Right kidney (tissue), 1 donor: Measurements from ENCODE around the gene ADSS1.
A peak's percentile ranks its signal among the peaks of the same experiment; 100 is the strongest.
"Not testable (repeated sequence)": the region's sequence is repeated elsewhere in the genome, so short reads cannot be mapped to it uniquely, and the experiment has no call there.

Source experiments
- DNase-seq: peaks from one replicate; pipeline ENCODE4 v3.0.0-alpha.2; 2016

The ADSS1 gene

DNA sequence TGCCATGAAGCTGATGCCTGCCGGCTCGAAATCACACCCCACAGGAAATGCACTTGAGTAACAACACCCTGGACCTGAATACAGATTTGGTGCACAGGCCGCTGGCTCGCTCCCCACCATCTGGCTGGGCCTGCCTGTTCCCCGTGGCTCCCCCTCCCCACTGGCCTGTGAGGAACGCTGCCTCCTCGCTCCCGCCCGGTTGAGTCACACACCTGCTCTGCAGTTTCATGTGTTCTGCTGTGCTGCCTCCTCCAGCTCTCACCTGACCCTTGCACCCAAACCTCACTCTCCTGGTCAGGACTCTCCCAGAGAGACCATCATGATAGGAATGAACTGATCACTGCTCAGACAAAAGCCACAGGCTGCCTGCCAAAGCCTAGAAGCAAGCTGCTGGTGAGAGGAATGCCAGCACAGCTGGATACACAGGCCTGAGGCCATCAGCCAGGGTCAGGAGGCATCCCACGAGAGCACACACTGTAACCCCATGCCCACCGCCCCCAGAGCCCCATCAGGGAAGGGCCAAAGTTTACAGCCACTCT is 25.2 kb downstream of the ADSS1 start:
- DNase-seq, result peak; percentile 43

GRCh38 chr14:104750056-104750752 is 26.2 kb downstream of the ADSS1 start:
- DNase-seq, result no peak

DNA sequence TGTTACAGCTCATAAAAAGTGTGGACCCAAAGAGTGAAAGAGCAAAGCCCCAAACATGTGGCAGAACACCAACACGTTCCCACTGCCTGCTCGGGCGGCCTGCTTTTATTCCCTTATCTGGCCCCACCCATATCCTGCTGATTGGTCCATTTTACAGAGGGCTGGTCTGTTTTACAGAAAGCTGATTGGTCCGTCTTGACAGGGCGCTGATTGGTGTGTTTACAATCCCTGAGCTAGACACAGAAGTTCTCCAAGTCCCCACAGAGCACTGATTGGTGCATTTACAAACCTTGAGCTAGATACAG is 26.7 kb downstream of the ADSS1 start:
- DNase-seq, result not testable (repeated sequence)

- no peak for DNase-seq
Observed at GRCh38 chr14:104751539-104752422, 27.8 kb downstream of the ADSS1 start.

DNA sequence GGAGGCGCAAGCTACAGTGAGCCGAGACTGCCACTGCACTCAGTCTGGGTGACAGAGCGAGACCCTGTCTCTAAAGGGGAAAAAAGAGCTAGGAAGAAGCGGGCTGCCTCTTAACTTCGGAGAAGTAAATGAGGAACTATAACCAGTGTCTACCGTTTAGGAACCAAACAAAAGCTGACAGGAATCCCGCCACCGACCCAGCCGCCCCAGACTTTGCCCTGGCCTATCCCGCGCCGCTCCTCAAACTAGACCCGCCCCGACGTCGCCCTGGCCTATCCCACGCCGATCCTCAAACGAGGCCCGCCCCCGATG is 28.4 kb downstream of the ADSS1 start:
- DNase-seq, result no peak

DNA sequence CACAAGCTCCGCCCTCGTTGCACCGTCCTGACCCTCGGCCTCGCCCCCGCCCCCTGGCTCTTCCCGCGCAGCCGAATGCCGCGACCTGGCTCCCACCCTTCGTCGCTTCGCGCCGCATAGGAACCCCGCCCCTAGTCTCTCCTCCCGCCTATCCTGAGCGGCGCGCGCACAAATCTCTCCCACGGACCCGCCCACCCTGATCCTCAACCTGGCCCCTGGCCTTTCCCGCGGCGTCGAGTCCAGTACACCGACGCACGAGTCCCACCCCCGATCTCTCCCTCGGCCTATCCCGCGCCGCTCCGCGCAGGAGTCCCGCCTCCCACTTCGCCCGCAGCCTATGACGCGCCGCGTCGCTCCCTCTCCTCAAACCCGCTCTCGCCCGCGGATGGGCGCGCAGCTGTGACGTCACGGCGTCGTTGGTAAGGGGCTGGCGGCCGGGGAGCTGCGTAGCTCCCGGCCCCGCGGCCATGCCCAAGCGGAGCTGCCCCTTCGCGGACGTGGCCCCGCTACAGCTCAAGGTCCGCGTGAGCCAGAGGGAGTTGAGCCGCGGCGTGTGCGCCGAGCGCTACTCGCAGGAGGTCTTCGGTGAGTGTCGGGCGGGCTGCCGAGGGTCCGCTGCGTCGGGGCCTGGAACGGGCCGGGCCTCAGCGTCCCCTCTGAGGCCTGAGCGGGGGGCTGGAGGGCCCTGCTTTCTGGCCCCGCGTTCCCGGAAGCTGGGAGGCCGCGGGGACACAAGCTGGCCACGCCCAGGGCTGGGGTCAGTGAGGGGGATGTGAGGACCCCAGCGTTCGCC is 28.9 kb downstream of the ADSS1 start, which contains the start of gene SIVA1:
SIVA1 (plus strand) TSS at position 413 of the 793 bp plus-strand sequence; CDS start at position 468, 55 bp downstream.
- DNase-seq, result peak; percentile 96

GRCh38 chr14:104753528-104754212 is 29.6 kb downstream of the ADSS1 start:
- peak; percentile 44 for DNase-seq

DNA sequence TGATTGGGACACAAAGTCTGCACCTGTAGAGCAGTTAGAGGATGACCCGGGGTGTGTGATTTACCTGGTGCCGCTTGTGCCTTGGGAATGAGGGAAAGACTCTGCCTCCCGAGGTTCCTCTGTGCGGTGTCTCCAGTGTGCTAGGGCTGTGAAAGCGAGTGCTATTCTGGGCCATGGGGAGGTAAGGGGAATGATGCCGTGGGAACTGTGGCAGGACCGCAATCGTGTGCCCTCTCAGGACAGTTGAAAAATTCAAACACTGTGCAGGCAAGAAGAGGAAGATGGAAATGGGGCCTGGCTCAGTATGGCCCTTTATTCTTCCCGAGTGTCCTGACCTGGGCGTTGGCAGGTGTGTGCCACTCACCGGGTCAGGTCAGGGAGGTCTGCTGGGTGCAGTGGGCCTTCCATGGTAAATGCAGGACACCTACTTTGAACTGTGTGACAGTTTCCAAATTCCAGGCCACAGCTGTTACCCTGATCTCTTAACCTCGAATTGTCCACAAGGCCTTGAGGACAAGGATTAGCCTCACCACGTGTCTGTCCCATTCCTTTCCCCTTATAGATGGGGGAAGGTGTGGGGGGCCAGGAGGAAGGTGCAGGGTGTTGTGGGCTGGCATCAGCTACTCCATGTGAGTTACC is 30.3 kb downstream of the ADSS1 start:
- DNase-seq, result no peak

DNA sequence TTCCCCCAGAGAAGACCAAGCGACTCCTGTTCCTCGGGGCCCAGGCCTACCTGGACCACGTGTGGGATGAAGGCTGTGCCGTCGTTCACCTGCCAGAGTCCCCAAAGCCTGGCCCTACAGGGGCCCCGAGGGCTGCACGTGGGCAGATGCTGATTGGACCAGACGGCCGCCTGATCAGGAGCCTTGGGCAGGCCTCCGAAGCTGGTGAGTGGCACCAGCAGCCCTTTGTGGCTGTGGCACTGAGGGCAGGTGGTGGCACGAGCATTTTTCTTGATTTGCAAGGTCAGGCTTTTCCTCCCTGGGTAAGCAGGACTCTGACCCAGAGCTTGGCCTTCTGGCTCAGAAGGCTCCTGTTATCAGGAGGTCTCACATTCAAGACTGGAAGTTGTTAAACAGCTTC is 31.6 kb downstream of the ADSS1 start:
- DNase-seq, result no peak

DNA sequence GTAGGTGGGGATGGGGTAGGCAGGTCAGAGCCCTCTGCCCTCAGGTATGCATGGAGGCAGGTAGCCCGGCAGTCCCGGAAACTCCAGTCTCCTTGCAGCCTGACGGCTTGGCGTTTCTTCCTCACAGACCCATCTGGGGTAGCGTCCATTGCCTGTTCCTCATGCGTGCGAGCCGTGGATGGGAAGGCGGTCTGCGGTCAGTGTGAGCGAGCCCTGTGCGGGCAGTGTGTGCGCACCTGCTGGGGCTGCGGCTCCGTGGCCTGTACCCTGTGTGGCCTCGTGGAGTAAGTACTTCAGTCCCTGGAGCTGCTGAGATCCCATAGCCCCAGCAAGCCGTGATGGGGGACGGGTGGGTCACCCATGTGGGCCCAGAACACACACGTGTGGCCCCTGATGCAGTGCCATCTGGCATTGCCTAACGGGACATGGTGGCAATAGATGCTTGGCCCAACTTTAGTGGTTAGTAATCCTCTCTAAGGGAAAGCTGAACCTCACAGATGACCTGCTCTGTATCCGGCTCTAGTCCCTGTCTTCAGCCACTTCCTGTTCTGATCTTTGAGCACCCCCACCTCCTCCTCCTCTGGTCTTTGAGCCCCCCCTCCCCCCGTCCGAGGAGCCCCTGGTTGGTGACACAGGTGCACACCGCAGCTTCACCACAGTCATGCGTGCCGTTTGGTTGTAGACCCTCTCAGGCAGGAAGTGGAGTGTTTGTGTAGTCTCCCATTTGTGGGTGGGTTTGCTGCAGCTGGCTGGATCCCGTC is 32.6 kb downstream of the ADSS1 start:
- no peak for DNase-seq

- no peak for DNase-seq
Observed at GRCh38 chr14:104757238-104757585, 33.2 kb downstream of the ADSS1 start.

DNA sequence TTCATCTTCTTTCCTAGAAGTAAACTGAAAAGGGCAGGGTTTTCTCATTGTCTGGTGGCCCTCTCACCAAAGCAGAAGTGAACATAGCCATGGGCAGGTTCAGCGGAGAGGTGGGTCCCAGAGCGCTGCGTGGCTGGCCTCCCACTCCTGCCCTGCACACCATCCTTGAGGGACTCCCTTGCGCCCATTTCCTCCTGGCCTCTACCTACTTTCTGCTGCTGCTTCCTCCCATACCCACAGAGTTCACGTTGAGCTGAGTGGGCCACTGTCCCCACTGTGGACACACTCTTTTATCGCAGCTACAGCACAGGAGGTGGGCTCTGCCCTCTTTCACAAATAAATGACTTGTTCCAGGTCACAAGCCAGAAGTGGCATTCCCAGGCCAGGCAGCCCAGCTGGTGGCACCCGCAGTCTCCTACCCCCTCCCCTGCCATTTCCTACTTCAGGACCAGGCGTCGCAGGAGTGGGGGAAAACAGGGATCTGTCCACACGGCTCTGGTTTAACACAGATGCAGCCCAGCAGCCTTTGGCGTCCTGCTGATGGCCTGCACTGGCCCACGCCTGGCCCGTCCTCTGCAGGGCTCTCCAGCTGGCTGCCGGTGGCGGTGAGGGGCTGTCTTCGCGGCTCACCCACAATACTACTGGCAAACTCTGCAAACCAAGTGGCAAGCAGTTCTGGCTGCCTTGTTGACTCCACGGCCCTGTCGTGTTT is 33.8 kb downstream of the ADSS1 start:
- DNase-seq, result no peak

DNA sequence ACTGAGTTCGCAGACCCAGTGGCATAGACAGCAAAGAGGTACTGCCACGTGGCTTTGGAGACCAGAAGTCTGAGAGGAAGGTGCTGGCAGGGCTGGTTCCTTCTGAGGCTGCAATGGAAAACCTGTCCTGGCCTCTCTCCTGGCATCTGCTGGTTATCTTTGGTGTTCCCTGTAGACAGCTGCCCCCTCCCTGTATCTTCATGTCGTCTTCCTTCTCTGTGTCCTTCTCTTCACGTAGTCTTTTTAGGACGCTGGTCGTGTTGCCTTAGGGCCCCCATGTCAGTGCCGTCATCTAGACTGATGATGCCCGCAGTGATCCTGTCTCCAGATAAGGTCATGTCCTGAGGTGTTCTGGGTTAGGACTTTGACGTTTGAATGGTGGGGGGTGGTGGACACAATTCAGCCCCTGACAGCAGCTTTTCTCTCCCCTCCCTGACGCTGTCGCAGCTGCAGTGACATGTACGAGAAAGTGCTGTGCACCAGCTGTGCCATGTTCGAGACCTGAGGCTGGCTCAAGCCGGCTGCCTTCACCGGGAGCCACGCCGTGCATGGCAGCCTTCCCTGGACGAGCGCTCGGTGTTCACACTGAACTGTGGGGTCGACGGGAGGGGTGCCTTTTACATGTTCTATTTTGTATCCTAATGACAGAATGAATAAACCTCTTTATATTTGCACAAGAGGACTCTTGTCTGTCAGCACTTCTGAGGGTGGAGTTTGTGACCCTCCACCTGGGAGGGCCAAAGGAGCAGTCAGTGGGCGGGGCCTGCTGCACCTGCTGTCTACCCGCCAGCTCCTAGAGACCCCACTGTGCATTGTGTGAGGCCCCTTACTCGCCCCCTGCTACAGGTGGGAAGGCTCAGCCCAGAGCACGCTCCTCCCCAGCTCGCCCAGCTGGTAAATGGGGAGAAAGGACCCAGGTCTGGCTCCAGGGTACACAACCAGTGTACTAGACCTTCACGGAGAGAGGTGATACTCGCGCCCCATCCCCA is 35.2 kb downstream of the ADSS1 start:
- DNase-seq, result no peak

GRCh38 chr14:104765517-104765916 is 41.5 kb downstream of the ADSS1 start:
- DNase-seq, result no peak

DNA sequence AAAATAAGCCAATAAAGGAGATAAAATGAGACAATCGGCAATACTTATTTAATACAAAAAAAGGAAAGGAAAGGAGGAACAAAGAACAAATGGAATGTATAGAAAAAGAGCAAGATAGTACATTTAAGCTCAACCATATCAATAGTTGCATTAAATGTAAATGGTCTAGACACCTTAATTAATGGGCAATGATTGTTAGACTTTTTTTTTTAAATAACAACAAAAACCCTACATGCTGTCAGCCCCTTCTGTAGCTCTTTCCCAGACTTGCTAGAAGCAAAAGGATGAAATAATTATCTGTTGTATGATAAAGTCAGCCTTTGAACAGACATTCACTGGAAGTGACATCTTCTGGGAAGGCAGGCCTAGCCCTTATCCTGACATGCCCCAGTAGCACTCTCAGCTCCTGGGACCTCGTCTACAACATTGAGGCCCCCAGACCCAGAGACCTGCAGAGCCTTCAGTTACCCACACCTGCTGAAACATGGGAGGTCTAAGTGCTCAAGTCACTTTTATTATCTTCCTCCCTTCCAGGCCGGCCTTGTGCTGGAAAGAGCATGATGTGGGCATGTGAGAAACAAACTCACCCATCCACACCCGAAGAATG is 42.3 kb downstream of the ADSS1 start:
- no peak for DNase-seq

DNA sequence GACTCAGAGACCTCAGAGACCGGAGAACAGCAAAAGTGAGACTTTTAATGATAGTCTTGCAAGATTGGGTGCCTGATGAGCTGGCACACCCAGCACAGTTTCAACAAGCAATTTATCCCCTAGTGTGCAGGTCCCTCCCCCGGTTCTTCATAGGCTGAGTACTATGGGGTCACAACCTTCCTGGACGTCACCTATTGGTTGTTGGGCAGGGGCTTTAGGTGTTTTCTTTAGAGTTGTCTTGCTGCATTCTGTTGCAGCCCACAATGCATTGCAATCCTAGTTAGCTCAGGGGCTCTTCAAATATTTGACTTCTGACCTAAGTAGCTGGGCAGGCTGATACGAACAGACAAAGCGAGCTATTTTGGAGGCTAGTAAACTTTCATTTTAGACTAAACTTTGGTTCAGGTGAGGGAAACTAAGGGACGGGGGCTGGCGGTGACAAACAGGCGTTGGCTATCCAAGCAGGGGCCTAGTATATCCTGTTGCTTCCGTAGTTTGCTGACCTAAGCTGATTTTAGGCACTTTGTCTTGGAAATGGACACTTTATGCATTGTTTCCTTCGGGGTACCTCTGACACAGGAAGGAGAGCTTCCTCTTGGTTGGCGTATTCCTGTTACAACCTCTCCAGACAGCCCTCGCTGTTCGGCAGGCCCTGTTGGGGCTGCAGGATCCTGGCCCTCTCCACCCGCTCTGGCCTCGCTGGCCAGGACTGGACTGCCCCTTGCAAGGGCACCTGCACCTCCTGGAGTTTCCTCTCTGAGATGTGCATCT is 43.0 kb downstream of the ADSS1 start:
- DNase-seq, result no peak

GRCh38 chr14:104767634-104767918 is 43.5 kb downstream of the ADSS1 start:
- no peak for DNase-seq
